GM18951 (cell line): ENCODE data around the gene C2orf69.

Experiments used
- POLR2A ChIP-seq: IDR thresholded peaks from 4 replicates; pipeline ENCODE4 v1.6.1; 2011; ENCODE audit warnings: mild to moderate bottlenecking; ENCODE audit not compliant: insufficient read length, insufficient read depth; ENCODE audit errors: extremely low read depth
- in situ Hi-C: fragments of 300-500 bp; cut with MboI; formaldehyde crosslinking; loops from one replicate; pipeline ENCODE4 v1.12.0; 2022; ENCODE audit warnings: low sequenced_read_pairs, mixed read lengths, inconsistent platforms; ENCODE audit not compliant: unreplicated experiment

C2orf69 gene, protein sequence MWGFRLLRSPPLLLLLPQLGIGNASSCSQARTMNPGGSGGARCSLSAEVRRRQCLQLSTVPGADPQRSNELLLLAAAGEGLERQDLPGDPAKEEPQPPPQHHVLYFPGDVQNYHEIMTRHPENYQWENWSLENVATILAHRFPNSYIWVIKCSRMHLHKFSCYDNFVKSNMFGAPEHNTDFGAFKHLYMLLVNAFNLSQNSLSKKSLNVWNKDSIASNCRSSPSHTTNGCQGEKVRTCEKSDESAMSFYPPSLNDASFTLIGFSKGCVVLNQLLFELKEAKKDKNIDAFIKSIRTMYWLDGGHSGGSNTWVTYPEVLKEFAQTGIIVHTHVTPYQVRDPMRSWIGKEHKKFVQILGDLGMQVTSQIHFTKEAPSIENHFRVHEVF

GRCh38 chr2:199911052-199911876 is at the start of gene C2orf69:
Gene C2orf69, plus strand, starts transcription at chr2:199911293. Its CDS starts 146 bp downstream, at chr2:199911439.
- TF ChIP-seq POLR2A = peak; percentile 95
- in situ Hi-C loops = no loop called here

- in situ Hi-C loops = no loop called here
- no peak for TF ChIP-seq POLR2A
Observed at GRCh38 chr2:199862788-199863187, 48.3 kb upstream of the C2orf69 start.

DNA sequence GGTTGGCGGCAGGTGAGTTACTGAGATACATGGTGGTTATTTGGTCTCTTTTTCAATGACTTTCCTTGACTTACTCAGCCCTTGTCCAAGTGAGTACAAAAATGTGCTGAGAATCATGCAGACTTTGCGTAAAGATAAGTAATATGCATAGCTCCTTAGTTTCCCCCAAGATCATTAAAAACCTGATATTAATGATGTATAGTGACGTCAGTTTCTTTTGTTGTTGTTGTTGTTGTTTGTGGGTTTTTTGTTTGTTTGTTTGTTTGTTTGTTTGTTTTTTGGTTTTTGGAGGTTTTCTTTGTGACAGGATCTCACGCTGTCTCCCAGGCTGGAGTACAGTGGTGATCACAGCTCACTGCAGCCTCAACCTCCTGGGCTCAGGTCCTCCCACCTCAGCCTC is 45.2 kb upstream of the C2orf69 start:
- no peak for TF ChIP-seq POLR2A
- in situ Hi-C loops = no loop called here

DNA sequence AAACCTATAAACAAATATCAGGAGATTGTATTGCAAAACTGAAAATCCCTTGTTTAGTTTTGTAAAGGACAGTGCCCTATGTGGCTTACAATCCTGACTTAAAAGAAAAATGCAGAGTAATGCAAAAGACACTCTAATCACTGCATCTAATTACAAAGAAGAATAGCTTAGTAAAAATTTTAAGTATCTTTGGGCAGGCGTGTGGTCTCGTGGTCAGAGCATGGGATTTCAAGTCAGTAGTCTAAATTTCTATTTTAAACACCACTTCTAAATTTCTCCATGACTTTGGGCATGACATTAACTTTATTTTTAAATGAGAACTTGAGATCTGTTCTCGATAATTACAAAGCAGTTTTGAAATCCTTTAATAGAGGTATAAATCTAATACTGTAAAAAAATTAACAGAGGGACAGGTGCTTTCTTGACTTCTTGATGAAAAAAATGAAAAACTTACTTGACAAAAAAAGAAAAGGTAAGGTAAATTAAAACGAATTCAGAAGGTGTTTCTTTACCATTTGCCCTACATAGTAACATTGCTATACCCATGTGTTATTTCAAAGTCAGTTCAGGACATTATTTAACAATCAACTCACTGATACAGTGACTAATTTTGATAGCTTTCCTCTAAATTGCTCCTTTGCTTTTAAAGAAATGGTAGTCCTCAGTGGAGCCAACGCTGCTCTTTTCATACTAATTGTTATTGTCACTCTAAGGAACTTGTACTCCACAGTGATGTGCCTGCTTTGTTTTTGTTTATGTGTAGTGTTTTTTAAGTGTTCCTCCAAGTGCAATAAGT is 42.5 kb upstream of the C2orf69 start:
- in situ Hi-C loops = no loop called here
- no peak for TF ChIP-seq POLR2A

- no peak for TF ChIP-seq POLR2A
- in situ Hi-C loops = no loop called here
Observed at GRCh38 chr2:199869227-199869541, 41.9 kb upstream of the C2orf69 start.

DNA sequence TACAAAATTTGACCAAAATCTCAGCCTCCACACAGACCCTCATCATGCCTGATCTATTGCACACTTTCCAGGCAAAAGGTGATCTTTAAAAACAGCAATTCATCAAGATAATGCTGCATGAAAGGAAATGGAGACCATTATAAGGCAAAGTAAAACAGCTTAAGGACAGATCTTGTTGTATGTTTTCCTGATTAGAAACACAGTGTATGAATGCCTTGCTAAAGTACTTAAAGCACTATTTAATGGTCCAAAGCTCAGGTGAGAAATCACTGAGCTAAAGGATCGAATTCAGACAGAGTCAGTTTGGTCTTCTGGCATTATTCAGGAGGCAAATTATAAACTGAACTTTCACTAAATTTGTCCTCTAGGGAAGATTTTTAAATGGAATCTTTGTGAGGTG is 41.4 kb upstream of the C2orf69 start:
- TF ChIP-seq POLR2A = no peak
- in situ Hi-C loops = no loop called here

- in situ Hi-C loops = no loop called here
Observed at GRCh38 chr2:199870581-199870980, 40.5 kb upstream of the C2orf69 start.

GRCh38 chr2:199874209-199874608 is 36.9 kb upstream of the C2orf69 start:
- TF ChIP-seq POLR2A = no peak
- in situ Hi-C loops = no loop called here

More at GRCh38 chr2:199870581-199870980, 40.5 kb upstream of the C2orf69 start:
- TF ChIP-seq POLR2A = no peak

DNA sequence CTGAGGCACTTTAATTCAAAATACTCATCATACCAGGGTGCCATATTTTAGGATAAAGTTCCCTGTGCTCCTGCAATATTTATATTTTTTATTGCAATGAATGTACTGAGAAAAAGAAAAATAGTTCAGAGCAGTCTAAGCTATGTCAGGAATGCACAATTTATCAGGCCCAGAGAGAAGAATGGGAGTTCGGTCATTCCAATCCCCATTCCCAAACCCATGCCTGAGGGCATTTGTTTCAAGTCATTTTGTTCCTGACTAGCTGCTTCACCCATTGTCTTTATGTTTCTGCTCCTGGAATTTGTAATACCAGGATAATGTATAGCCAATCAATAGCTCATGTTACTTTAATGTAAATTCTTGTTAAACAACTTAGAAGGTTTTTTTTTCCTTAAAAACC is 35.7 kb upstream of the C2orf69 start:
- TF ChIP-seq POLR2A = no peak
- in situ Hi-C loops = no loop called here

DNA sequence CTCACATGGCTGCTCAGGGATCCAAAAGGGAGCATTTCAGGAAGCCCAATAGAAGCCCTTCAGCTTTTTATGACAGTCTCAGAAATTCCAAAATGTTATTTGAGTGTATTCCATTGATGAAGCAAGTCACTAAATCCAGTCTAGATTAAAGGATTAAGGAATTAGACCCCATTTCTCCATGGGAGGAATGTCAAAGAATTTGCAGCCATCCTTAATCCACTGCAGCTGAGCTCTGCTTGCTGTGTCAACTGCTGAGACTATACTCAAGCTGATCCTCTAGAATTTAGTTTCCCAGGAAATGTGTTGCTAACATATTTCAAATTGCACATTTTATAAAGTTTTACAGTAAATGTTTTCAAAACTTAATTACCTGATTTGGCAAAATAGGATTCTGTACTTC is 28.4 kb upstream of the C2orf69 start:
- TF ChIP-seq POLR2A = no peak
- in situ Hi-C loops = no loop called here

- in situ Hi-C loops = no loop called here
- TF ChIP-seq POLR2A = no peak
Observed at GRCh38 chr2:199883474-199884212, 27.4 kb upstream of the C2orf69 start.

DNA sequence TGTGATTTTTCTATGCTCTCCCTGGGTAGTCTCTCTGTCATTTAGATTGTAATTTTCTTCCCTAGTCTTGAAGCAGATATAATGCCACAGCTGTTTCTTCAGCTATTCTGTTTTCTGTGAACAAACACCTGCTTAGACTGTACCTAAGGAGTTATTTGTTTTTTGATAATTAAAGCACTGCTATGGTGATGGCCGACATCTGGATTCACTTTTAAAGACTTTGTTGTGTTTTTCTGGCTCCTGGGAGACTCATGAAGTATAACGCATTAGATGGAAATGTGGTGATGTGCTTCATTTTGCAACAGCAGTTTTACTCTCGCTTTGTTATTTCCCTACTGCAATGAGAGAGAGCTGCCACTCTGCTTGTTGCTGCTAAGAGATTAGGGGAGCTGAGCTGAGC is 15.7 kb upstream of the C2orf69 start:
- in situ Hi-C loops = no loop called here
- TF ChIP-seq POLR2A = no peak

DNA sequence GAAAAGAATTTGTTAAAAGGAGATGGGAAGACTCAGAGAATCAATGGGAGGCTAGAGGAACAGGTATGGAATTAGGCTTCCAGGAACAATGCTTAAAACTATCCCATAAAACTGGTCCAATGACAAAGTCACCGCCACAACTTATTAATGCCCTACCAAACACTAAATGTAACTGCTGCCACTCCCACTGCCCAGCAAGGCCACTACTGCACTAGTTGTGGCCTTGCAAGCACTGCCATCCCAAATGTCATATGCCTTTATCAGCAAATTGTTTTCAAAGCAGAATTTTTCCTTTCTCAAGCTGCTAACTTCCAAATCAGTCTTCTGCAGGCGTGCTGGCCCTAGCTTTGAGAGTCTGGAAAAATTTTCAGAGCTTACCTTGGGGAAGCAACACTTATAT is 14.5 kb upstream of the C2orf69 start:
- TF ChIP-seq POLR2A = no peak
- in situ Hi-C loops = no loop called here

- TF ChIP-seq POLR2A = no peak
- in situ Hi-C loops = no loop called here
Observed at GRCh38 chr2:199901942-199902341, 9.2 kb upstream of the C2orf69 start.
